ENCODE results near the gene CARD10. TPM values are rescaled to one million over a fixed set of nuclear protein-coding genes. Genes with fewer than 3 reads are reported as not detected.

The CARD10 gene
- total RNA-seq, 2 experiments from 2014 or later = not detected

GRCh38 chr22:37521236-37521739 is 2.1 kb upstream of the CARD10 start:
- H3K4me1 Mint-ChIP-seq (ENCODE audit: low read depth) = peaks cover 5% of the 10 kb centered on the region
- H3K4me3 Mint-ChIP-seq = no peak overlapping the region
- intact Hi-C loops (cut with micrococcal nuclease) = no loop called here
- CTCF ChIA-PET = no interaction called here
- H3K27ac Mint-ChIP-seq = no peak overlapping the region
- no peaks in the 10 kb centered on the region for H3K9me3 Mint-ChIP-seq
- no peaks in the 10 kb centered on the region for H3K36me3 Mint-ChIP-seq (ENCODE audit: low read depth)
- peaks cover 33% of the 10 kb centered on the region for H3K27me3 Mint-ChIP-seq (ENCODE audit: low read depth)
- no peak for DNase-seq

GRCh38 chr22:37520776-37521191 is 1.6 kb upstream of the CARD10 start:
- no peak for DNase-seq
- H3K27ac Mint-ChIP-seq = no peak overlapping the region
- H3K36me3 Mint-ChIP-seq (ENCODE audit: low read depth) = no peaks in the 10 kb centered on the region
- H3K9me3 Mint-ChIP-seq = no peaks in the 10 kb centered on the region
- H3K4me3 Mint-ChIP-seq = no peak overlapping the region
- CTCF ChIA-PET = no interaction called here
- intact Hi-C loops (cut with micrococcal nuclease) = no loop called here
- peaks cover 33% of the 10 kb centered on the region for H3K27me3 Mint-ChIP-seq (ENCODE audit: low read depth)
- H3K4me1 Mint-ChIP-seq (ENCODE audit: low read depth) = peaks cover 5% of the 10 kb centered on the region

GRCh38 chr22:37518509-37519267 is 527 bp downstream of the CARD10 start:
- CTCF ChIA-PET = no interaction called here
- DNase-seq = no peak
- H3K4me1 Mint-ChIP-seq (ENCODE audit: low read depth) = peaks cover 5% of the 10 kb centered on the region

GRCh38 chr22:37517826-37518450 is 1.3 kb downstream of the CARD10 start:
- H3K36me3 Mint-ChIP-seq (ENCODE audit: low read depth) = no peaks in the 10 kb centered on the region
- H3K4me1 Mint-ChIP-seq (ENCODE audit: low read depth) = peaks cover 5% of the 10 kb centered on the region
- intact Hi-C loops (cut with micrococcal nuclease) = no loop called here
- no peak overlapping the region for H3K27ac Mint-ChIP-seq
- no peaks in the 10 kb centered on the region for H3K9me3 Mint-ChIP-seq
- peak overlapping the region; percentile 45 for H3K4me3 Mint-ChIP-seq
- CTCF ChIA-PET = no interaction called here
- peaks cover 29% of the 10 kb centered on the region for H3K27me3 Mint-ChIP-seq (ENCODE audit: low read depth)
- no peak for DNase-seq

More at GRCh38 chr22:37518509-37519267, 527 bp downstream of the CARD10 start:
- H3K36me3 Mint-ChIP-seq (ENCODE audit: low read depth) = no peaks in the 10 kb centered on the region
- no peak overlapping the region for H3K27ac Mint-ChIP-seq
- H3K27me3 Mint-ChIP-seq (ENCODE audit: low read depth) = peaks cover 31% of the 10 kb centered on the region
- intact Hi-C loops (cut with micrococcal nuclease) = no loop called here
- peak overlapping the region; percentile 45 for H3K4me3 Mint-ChIP-seq
- H3K9me3 Mint-ChIP-seq = no peaks in the 10 kb centered on the region

- Mint-ChIP-seq H3K27ac (no peak overlapping the region), H3K36me3 (ENCODE audit: low read depth) (no peaks in the 10 kb centered on the region), H3K4me1 (ENCODE audit: low read depth) (peaks cover 5% of the 10 kb centered on the region), H3K9me3 (no peaks in the 10 kb centered on the region), H3K27me3 (ENCODE audit: low read depth) (peaks cover 23% of the 10 kb centered on the region), H3K4me3 (no peak overlapping the region)
- CTCF ChIA-PET = interaction anchor here (0.7 to 1.5 kb wide), 2 partner anchors 11 to 200 kb away, joined by 4 read pairs; no protein-coding TSS in a partner anchor
- no peak for DNase-seq
- intact Hi-C loops (cut with micrococcal nuclease) = no loop called here
Observed at GRCh38 chr22:37516456-37516855, 2.8 kb downstream of the CARD10 start.

- Mint-ChIP-seq H3K4me3 (no peak overlapping the region), H3K9me3 (no peaks in the 10 kb centered on the region), H3K27ac (no peak overlapping the region), H3K4me1 (ENCODE audit: low read depth) (peaks cover 5% of the 10 kb centered on the region), H3K36me3 (ENCODE audit: low read depth) (no peaks in the 10 kb centered on the region), H3K27me3 (ENCODE audit: low read depth) (peaks cover 17% of the 10 kb centered on the region)
- CTCF ChIA-PET = interaction anchor here (0.6 to 1.5 kb wide), 3 partner anchors 10 to 199 kb away, joined by 3 to 4 read pairs (median 4); no protein-coding TSS in a partner anchor
- intact Hi-C loops (cut with micrococcal nuclease) = no loop called here
- DNase-seq = no peak
Observed at GRCh38 chr22:37515901-37516300, 3.3 kb downstream of the CARD10 start.

GRCh38 chr22:37514526-37515051 is 4.6 kb downstream of the CARD10 start:
- peaks cover 5% of the 10 kb centered on the region for H3K4me1 Mint-ChIP-seq (ENCODE audit: low read depth)
- H3K27ac Mint-ChIP-seq = no peak overlapping the region
- no peak for DNase-seq
- intact Hi-C loops (cut with micrococcal nuclease) = no loop called here
- no peaks in the 10 kb centered on the region for H3K9me3 Mint-ChIP-seq
- H3K36me3 Mint-ChIP-seq (ENCODE audit: low read depth) = no peaks in the 10 kb centered on the region
- H3K27me3 Mint-ChIP-seq (ENCODE audit: low read depth) = peaks cover 8% of the 10 kb centered on the region
- CTCF ChIA-PET = no interaction called here
- H3K4me3 Mint-ChIP-seq = no peak overlapping the region

GRCh38 chr22:37511395-37512104 is 7.7 kb downstream of the CARD10 start:
- DNase-seq = no peak
- no peaks in the 10 kb centered on the region for H3K9me3 Mint-ChIP-seq
- H3K4me1 Mint-ChIP-seq (ENCODE audit: low read depth) = no peaks in the 10 kb centered on the region
- H3K27me3 Mint-ChIP-seq (ENCODE audit: low read depth) = no peaks in the 10 kb centered on the region
- no peak overlapping the region for H3K4me3 Mint-ChIP-seq
- CTCF ChIA-PET = no interaction called here
- no peak overlapping the region for H3K27ac Mint-ChIP-seq
- no peaks in the 10 kb centered on the region for H3K36me3 Mint-ChIP-seq (ENCODE audit: low read depth)
- intact Hi-C loops (cut with micrococcal nuclease) = no loop called here

GRCh38 chr22:37510091-37510490 is 9.1 kb downstream of the CARD10 start:
- CTCF ChIA-PET = no interaction called here
- no peaks in the 10 kb centered on the region for H3K36me3 Mint-ChIP-seq (ENCODE audit: low read depth)
- H3K27me3 Mint-ChIP-seq (ENCODE audit: low read depth) = no peaks in the 10 kb centered on the region
- no peak for DNase-seq
- H3K9me3 Mint-ChIP-seq = no peaks in the 10 kb centered on the region
- no peak overlapping the region for H3K27ac Mint-ChIP-seq
- intact Hi-C loops (cut with micrococcal nuclease) = no loop called here
- H3K4me3 Mint-ChIP-seq = no peak overlapping the region
- H3K4me1 Mint-ChIP-seq (ENCODE audit: low read depth) = no peaks in the 10 kb centered on the region

GRCh38 chr22:37509059-37509860 is 10.0 kb downstream of the CARD10 start:
- Mint-ChIP-seq H3K4me1 (ENCODE audit: low read depth) (no peaks in the 10 kb centered on the region), H3K27ac (no peak overlapping the region), H3K27me3 (ENCODE audit: low read depth) (no peaks in the 10 kb centered on the region), H3K9me3 (no peaks in the 10 kb centered on the region), H3K4me3 (no peak overlapping the region), H3K36me3 (ENCODE audit: low read depth) (no peaks in the 10 kb centered on the region)
- CTCF ChIA-PET = interaction anchor here (0.5 kb wide), 1 partner anchor 594 kb away, joined by 4 read pairs; no protein-coding TSS in a partner anchor
- DNase-seq = no peak
- intact Hi-C loops (cut with micrococcal nuclease) = no loop called here

GRCh38 chr22:37508431-37508992 is 10.7 kb downstream of the CARD10 start:
- Mint-ChIP-seq H3K27me3 (ENCODE audit: low read depth) (no peaks in the 10 kb centered on the region), H3K4me3 (no peak overlapping the region), H3K9me3 (no peaks in the 10 kb centered on the region), H3K4me1 (ENCODE audit: low read depth) (peaks cover under 1% of the 10 kb centered on the region), H3K36me3 (ENCODE audit: low read depth) (no peaks in the 10 kb centered on the region), H3K27ac (no peak overlapping the region)
- intact Hi-C loops (cut with micrococcal nuclease) = no loop called here
- CTCF ChIA-PET = interaction anchor here (0.5 kb wide), 1 partner anchor 594 kb away, joined by 4 read pairs; no protein-coding TSS in a partner anchor
- DNase-seq = no peak

Measured in activated naive CD4-positive, alpha-beta T cell treated with anti-CD3 and anti-CD28 coated beads for 36 hours (primary cell).